K562 (cell line): ENCODE data around the gene ADAP2.
"Not testable (repeated sequence)": the region's sequence is repeated elsewhere in the genome, so short reads cannot be mapped to it uniquely, and the experiment has no call there.

Source experiments
- FOXJ3 ChIP-seq: sonication (generic); formaldehyde crosslinking; IDR thresholded peaks from 2 replicates; pipeline ENCODE4 v1.4.0; 2020; ENCODE audit warnings: mild to moderate bottlenecking, missing genetic modification reagents
- FOXM1 ChIP-seq, 2 experiments: fragments of 450-650 bp in 1 of 2; sonication (generic) in 1 of 2; formaldehyde crosslinking in 1 of 2; IDR thresholded peaks; 2 replicates each; pipeline versions ENCODE4 v1.6.1 to v1.9.0; 2017 to 2022; ENCODE audit warnings: low read depth in 2 of 2, mild to moderate bottlenecking in 2 of 2, missing genetic modification reagents in 1 of 2, moderate library complexity in 1 of 2
- LCOR ChIP-seq: sonication (generic); formaldehyde crosslinking; IDR thresholded peaks from 2 replicates; pipeline ENCODE4 v1.8.0; 2022; ENCODE audit warnings: mild to moderate bottlenecking, missing genetic modification reagents
- TCF3 ChIP-seq: sonication (generic); formaldehyde crosslinking; IDR thresholded peaks from 2 replicates; pipeline ENCODE4 v1.4.0; 2020; ENCODE audit warnings: mild to moderate bottlenecking, missing genetic modification reagents

DNA sequence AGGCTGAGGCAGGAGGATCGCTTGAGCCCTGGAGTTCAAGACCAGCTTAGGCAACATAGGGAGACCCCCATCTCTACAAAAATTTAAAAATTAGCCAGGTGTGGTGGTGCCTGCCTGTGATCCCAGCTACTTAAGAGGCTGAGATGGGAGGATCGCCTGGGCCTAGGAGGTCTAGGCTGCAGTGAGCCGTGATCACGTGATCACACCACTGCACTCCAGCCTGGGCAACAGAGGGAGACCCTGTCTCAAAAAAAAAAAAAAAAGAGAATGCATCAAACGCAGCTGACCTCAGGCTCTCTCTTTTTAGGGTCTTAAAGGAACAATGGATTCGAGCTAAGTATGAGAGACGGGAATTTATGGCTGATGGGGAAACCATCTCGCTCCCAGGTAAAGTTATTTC, 9.8 kb downstream of the ADAP2 start:
- TF ChIP-seq FOXJ3 (CRISPR knock-in tag); FOXM1 (IDR thresholded peaks at IDR 0.05; ENCODE audit: low read depth); FOXM1 (CRISPR knock-in tag; IDR thresholded peaks at IDR 0.05; ENCODE audit: low read depth); LCOR (CRISPR knock-in tag); TCF3 (CRISPR knock-in tag): not testable (repeated sequence)
